H4 (cell line): Measurements from ENCODE around the gene CFHR5. TPM values are rescaled to one million over a fixed set of nuclear protein-coding genes. Genes with fewer than 3 reads are reported as not detected.
"Not testable (repeated sequence)": the region's sequence is repeated elsewhere in the genome, so short reads cannot be mapped to it uniquely, and the experiment has no call there.

Source experiments
- DNase-seq: peaks from one replicate; pipeline ENCODE4 v3.0.0-alpha.2; 2015; ENCODE audit warnings: low spot score
- total RNA-seq: library from RNA; depleted of rRNA; stranded (reverse); fragments of >200 nt; shearing (Covaris generic); gene quantifications from 2 replicates; pipeline ENCODE4 v1.2.3, GENCODE V29; 2014; rRNA removed

The CFHR5 gene
- total RNA-seq, result not detected in 2 replicates

DNA sequence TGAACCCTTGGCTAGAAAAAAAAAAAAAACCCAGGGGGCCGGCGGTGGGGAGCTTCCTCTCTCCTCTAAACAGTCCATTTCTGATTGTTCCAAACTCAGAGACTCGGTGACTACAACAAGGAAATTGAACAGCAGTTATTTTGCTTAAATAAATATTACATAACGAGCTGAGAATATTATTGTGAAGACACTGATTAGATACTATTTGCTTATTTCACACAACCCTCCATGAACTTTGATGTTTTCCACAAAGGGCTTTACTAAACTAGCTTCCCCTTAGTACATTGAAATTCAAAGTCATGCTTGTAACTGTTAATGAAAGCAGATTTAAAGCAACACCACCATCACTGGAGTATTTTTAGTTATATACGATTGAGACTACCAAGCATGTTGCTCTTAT is at the start of gene CFHR5:
TSS of gene CFHR5 (plus strand) at position 279 of the 400 bp plus-strand sequence. CDS start at position 388, 109 bp downstream.
- no peak for DNase-seq

DNA sequence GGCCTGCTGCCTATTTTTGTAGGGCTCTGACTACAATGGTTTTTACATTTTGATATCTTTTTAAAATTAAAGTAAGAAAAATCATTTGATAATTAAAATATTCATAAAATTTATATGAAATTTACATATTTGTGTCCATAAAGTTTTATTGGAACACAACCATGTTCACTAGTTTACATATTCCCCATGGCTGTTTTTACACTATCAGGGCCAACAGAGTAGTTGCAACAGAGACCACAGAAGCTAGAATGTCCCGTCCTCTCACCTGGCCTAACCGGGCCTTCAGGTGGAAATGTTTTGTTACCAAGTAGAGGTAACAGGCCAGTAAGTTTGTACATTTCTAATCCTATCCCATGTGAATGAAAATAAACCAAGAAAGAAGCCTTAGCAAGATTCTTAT is 44.5 kb upstream of the CFHR5 start:
- not testable (repeated sequence) for DNase-seq

DNA sequence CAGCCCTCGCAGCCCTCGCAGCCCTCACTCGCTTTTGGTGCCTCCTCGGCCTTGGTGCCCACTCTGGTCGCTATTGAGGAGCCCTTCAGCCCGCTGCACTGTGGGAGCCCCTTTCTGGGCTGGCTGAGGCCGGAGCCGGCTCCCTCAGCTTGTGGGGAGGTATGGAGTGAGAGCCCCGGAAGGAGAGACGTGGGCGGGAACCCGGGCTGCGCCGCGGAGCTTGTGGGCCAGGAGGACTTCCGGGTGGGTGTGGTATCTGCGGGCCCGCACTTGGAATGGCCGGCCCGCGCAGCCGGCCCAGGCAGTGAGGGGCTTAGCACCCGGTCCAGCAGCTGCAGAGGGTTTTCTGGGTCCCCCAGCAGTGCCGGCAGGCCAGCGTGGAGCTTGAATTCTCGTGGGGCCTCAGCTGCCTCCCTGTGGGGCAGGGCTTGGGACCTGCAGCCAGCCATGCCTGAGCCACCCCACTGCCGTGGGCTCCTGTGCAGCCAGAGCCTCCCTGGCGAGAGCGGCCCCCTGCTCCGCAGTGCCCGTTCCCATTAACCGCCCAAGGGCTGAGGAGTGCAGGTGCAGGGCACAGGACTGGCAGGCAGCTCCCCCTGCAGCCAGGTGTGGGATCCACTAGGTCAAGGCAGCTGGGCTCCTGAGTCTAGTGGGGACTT is 43.7 kb upstream of the CFHR5 start:
- no peak for DNase-seq

DNA sequence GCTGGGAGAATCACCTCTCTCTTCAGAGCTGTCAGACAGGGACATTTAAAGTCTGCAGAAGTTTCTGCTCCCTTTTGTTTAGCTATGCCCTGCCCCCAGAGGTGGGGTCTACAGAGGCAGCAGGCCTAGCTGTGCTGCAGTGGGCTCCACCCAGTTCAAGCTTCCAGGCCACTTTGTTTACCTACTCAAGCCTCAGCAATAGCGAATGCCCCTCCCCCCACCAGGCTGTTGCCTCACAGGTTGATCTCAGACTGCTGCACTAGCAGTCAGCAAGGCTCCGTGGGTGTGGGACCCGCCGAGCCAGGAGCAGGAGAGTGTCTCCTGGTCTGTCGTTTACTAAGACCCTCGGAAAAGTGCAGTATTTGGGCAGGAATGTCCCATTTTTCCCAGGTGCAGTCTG is 35.9 kb upstream of the CFHR5 start:
- DNase-seq, result not testable (repeated sequence)

DNA sequence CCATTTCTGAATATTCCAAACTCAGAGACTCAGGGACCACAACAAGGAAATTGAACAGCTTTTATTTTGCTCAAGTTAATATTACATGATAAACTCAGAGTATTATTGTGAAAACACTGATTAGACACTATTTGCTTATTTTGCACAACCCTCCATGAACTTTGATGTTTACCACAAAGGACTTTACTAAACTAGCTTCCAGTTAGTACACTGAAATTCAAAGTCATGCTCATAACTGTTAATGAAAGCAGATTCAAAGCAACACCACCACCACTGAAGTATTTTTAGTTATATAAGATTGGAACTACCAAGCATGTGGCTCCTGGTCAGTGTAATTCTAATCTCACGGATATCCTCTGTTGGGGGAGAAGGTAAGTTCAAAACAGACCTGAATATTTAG is 33.8 kb upstream of the CFHR5 start, which contains the start of gene CFHR2:
TSS of gene CFHR2 (plus strand) at position 171 of the 400 bp plus-strand sequence. CDS start at position 314, 143 bp downstream.
- not testable (repeated sequence) for DNase-seq

DNA sequence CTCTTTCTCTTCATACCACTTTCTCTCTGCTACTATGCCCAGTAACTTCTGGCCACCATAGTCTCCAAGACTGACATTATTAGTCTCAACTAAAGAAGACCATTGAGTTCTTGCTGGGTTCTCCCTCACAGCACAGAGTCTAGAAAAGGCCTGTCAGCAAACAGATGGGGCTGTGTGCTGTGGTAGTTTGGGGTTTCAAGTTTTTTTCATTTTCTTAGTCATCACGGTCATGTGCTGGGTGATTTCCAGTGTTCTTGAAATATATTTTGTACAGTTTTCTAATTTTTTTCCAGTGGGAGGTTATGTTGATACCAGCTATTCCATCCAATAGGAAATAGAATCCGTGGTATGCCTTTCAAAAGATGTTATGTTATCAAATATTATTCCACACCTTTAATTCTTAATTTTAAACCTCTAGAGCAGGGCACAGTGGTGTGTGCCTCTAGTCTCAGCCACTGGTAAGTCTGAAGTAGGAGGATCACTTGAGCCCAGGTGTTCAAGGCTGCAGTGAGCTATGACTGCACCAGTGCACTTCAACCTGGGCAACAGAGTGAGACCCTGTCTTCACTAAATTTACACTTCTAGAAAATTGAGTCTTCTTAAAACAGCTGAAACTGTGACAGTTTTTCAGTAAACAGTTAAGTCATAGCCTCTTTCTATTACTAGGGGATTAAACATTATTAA is 25.5 kb upstream of the CFHR5 start:
- DNase-seq, result no peak

DNA sequence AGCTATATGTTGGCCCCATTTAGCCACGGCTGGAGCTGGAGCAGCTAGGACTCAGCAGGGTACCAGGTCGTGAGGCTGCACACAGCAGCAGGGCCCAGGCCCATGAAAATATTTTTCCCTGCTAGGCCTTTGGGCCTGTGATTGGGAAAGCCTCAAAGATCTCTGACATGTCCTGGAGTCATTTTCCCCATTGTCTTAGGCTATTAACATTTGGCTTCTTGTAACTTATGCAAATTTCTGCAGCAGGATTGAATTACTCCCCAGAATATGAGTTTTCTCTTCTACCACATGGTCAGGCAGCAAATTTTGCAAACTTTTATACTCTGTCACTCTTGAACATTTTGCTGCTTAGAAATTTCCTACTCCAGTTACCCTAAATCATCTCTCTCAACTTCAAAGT is 22.6 kb upstream of the CFHR5 start:
- no peak for DNase-seq

DNA sequence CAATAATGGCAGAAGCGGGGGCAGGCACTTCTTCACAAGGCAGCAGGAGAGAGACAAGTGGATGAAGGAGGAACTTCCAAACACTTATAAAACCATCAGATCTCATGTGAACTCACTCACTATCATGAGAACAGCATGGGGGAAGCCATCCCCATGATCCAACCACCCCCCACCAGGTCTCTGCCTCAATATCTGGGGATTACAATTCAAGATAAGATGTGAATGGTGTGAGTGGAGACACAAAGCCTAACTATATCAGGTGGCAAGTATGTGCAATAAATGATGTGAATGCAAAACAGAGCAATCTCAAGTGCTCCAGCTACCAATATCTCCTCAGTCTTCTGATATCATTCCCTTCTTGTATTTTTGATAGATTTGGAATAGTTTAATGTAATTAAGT is 21.4 kb upstream of the CFHR5 start:
- DNase-seq, result no peak

DNA sequence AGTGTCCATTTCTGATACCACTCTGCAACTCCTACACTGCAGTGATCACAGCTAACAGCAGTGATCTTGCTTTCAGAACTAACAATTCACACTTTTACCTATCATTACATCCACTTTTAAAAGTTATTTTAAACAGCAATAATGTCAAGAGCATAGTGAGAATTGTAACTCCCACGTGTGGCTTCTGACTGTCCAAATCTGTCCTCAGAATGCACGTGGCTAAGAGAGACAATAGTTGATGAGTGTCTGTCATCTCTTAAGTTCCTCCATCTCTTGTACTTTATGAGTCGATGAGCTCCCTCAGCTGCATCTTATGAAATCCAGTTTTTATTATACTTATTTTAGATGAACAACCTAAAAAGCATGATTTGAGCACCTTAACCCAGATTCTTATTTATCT is 16.5 kb upstream of the CFHR5 start:
- no peak for DNase-seq

DNA sequence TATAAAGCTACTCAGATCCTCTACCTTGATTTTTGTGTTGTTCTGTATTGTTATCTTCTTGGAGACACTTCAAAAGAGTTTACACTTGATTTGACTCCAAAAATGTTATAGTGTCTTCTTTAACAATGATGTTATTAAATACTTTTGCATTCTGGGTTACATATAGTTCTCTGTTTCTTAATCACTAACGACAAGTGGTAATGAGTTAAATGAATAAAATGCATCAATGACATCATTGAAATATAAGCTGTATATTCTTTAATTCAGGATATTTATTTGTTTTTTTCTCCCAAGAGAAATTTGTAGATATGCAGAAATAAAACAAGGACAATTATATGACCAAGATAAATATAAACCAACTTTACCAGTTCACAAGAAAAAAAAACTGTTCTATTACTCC is 7.2 kb upstream of the CFHR5 start:
- no peak for DNase-seq

DNA sequence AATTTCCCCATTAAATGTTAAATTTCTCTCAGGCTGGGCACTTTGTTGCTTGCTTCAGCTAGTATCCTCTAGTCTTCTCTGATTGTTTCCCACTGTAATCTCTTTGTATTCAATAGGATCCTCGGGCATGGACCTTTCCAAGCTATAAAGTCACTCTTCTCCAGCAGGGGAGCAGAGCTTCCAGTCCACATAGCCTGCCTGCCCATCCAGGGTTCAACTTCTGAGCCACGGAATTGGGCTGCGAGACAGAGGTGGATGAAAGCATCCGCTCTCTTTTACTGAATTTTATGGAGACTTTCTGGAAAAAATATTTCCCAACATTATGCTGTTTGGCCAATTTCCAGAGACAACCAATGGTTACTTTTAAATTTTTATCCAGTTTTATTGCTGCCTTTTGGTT is 1.1 kb upstream of the CFHR5 start:
- no peak for DNase-seq

DNA sequence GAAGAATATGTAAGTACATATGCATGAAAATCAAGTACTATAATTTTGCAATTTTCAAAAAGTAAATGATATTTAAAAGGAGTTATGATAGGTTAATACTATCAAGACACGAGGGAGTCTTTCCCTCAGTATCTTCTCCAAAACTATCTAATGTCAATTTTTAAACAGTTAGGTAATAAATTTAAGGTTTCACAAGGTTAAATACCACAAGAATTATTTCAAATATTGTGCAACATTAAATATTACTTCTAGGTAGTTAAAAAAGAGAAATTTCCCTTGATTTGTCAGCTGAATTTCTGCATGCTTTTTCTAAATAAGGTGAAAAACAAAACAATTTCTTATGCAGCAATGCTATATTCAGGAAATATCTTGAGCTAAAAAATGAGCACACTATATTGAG is 3.5 kb downstream of the CFHR5 start:
- DNase-seq, result no peak

DNA sequence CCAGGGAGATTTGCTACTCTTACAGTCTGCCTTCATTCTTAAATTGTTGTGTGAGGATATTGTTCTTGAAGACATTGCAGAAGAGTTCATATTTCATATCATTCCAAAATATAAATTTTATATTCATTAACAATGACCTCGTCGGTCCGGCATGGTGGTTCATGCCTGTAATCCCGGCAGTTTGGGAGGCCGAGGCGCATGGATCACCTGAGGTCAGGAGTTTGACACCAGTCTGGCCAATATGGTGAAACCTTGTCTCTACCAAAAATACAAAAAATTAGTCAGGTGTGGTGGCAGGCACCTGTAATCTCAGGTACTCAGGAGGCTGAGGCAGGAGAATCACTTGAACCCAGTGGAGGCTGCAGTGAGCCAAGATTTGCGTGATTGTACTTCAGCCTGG is 4.9 kb downstream of the CFHR5 start:
- DNase-seq, result not testable (repeated sequence)

DNA sequence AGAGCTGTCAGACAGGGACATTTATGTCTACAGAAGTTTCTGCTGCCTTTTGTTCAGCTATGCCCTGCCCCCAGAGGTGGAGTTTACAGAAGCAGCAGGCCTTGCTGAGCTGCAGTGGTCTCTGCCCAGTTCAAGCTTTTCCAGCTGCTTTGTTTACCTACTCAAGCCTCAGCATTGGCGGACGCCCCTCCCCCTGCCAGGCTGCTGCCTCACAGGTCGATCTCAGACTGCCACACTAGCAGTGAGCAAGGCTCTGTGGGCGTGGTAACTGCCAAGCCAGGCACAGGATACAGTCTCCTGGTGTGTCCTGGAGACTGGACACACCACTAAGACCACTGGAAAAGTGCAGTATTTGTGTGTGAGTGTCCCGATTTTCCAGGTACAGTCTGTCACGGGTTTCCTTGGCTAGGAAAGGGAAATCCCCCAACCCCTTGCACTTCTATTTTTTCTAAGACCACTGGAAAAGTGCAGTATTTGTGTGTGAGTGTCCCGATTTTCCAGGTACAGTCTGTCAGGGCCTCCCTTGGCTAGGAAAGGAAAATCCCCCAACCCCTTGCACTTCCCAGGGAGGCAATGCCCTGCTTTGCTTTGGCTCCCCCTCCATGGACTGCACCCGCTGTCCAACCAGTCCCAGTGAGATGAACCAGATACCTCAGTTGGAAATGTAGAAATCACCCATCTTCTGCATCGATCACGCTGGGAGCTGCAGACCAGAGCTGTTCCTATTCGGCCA is 14.7 kb downstream of the CFHR5 start:
- DNase-seq, result peak; percentile 74

DNA sequence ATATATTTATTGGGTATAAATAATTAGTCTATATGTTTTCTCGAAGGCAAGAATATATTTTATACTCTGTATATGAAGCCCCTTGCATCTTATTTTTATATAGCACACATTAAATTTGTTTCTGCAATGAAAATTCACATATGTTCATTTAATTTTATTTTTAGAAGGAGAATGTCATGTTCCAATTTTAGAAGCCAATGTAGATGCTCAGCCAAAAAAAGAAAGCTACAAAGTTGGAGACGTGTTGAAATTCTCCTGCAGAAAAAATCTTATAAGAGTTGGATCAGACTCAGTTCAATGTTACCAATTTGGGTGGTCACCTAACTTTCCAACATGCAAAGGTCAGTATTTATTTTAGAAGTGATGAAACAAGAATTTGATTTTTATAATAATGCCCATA is 16.6 kb downstream of the CFHR5 start:
- DNase-seq, result no peak

DNA sequence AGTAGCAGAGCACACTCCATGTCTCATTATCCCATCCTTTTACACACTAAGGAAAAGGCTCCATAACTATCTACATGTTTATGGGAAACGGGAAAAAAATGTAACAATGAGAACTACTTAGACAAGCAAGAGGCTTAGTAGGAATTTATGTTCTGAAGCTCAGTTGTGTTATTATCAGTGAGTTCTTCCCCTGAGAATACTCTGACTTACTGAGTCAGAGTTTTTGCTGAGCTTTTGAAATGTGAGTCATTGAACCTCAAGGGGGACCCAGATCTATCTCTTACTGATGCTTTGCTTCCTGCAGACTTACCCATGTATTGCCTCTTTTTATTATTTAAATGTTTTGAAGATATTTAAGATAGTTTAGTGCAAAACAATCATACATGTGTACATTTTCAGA is 20.1 kb downstream of the CFHR5 start:
- DNase-seq, result no peak

DNA sequence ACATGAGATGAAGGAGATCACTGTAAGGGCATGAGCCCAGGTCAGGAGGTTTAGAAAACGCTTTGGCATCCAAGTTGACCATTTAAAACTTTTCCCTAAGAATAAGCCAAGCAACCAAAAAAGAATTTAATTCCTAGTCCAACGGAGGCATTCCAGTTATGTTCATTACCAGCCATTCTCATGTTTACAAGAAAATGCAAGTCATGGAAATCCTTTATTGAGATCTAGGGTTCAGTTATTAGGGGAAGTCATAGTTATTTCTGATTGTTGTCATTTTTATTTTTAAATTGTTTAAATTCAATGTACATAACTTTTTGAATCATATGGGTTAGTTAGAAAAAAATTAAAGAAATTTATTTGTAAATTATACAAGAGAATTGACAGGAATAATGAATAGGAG is 24.5 kb downstream of the CFHR5 start:
- DNase-seq, result no peak

DNA sequence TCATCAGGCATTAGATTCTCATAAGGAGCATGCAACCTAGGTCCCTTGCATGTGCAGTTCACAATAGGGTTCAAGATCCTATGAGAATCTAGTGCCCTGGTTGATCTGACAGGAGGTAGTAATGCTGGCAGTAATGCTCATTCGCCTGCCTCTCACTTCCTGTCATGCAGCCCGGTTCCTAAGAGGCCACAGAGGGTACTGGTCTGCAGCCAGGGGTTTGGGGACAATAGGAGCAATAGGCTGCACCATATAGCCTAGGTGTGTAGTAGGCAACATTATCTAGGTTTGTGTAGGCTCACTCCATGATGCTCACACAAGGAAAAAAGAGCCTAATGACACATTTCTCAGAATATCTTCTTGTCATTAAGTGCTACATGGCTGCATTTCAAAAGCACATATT is 25.8 kb downstream of the CFHR5 start:
- no peak for DNase-seq

DNA sequence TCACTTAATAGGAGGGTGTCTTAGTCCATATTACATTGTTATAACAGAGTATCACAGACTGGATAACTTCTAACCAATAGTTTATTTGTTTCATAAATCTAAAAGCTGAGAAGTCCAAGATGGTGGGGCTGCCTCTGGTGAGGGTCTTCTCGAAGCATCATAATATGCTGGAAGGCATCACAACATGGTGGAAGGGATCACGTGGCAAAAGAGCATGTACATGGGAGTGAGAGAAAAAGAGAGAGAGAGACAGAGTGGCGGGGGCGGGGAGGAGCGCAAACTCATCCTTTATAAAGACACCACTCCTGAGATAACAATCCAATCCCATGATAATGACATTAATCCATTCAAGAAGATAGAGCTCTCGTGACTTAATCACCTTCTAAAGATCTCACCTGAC is 31.5 kb downstream of the CFHR5 start:
- DNase-seq, result no peak

DNA sequence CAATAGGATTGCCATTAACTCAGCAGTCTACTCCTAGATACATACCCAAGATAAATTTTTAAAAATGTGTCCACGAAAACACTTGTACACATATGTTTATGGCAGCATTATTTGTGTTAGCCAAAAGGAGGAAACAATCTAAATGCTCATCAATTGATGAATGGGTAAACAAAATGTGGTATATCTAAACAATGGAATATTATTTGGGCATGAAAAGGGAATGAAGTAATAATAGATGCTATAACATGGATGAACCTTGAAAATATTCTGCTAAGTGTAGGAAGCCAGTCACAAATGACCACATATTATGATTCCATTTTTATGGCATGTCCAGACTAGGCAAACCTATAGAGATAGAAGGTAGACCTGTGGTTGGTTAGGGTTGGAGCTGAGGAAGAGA is 34.3 kb downstream of the CFHR5 start:
- DNase-seq, result no peak

DNA sequence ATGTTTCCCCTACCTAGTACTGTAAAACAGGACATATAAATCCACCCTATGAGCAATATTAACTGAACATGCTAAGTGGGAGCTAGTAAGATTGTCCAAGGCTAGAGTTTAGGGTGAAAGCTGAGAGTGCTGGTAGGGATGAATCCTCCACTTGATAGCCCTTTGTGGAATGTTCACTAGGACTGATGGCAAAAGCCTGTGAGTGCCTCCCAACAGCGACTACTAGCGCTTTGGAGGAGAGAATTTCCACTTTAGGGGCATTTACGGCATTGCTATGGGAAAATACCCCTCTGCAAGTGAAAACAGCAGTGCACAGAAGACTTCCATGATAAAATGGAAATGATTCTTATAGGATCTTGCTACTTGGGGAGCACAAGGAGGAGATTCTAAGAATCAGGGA is 35.9 kb downstream of the CFHR5 start:
- DNase-seq, result no peak

DNA sequence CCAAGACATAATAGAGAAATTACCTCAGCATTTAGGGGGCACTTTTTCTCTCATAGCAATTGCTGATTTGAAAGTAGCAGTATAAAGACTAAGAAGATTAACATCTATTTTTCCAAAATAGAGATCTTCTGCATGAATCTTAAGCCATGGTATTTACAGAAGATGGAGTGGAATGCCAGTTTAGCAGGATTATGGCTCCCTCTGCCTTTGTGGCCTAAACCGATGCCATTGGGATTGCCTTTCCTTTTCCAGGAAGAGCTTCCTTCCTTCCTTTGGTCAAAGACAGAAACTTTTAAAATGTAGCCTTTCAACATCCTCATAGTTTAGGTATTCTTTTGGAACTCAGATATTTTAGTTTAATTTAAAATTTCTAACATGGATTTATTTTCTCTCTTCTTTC is 39.4 kb downstream of the CFHR5 start:
- DNase-seq, result no peak
